HG03442 (cell line): ENCODE results near the gene MRPS35.

Experiments used
- ATAC-seq: cut with Tn5 transposase; IDR thresholded peaks from one replicate; pipeline ENCODE4 v1.9.1; 2021; ENCODE audit warnings: mild to moderate bottlenecking, moderate library complexity; ENCODE audit not compliant: unreplicated experiment

Gene MRPS35

DNA sequence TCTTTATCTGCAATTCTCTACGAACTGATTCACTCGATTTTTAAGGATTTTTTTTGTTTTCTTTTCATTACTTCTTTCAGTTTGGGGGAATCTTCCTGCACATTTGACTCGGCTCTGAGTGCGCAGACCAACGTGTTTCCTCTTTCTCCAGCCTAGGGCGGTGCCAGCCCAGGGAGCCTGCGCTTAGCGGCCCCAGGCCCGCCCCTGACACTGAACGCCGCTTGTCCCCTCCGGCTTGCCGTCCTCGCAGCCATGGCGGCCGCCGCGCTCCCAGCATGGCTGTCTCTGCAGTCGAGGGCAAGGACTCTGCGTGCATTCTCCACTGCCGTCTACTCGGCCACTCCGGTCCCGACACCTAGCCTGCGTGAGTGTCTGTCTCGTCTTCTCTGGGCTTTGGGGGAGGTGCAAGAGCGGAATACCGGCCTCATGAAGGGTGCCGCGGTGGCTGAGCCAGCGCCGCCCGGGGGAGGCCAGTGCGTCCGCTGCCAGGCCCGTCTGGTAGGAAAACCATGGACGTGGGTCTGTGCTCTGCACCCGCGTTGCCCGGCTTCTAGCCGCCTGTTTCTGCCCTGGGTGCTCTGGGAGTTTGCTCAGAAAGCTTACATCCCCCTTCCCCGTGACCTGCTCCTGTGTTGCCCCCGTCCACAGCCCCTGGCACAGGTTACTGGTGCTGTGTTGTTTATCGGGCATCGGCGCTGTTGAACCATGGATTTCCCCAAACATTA, at the start of gene MRPS35:
TSS of gene MRPS35 (plus strand) at position 241 of the 725 bp plus-strand sequence. CDS start at position 253, 12 bp downstream.
- peak; percentile 95 for ATAC-seq

DNA sequence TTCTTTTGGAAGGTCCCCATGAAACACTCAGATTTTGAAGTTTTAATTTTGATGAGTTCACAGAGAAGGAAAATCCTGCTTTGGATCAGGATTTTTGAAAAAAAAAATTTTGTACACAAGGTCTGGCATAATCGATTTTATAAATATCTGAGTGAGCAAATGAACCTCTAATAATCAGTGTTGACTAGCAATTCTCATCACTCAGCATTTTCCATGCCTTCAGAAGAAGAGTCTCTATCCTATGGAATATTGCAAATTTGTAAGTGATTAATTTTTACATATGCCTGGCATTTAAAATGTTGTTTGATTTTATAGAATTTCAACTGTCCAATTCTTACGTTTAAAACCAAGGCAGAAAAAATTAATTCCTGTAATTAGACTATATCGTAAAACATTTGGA, 44.9 kb upstream of the MRPS35 start:
- ATAC-seq = no peak

- no peak for ATAC-seq
Measured at GRCh38 chr12:27666510-27666909, 44.1 kb upstream of the MRPS35 start.

GRCh38 chr12:27667540-27667939, 43.1 kb upstream of the MRPS35 start:
- ATAC-seq = no peak

GRCh38 chr12:27672051-27672450, 38.6 kb upstream of the MRPS35 start:
- ATAC-seq = no peak

DNA sequence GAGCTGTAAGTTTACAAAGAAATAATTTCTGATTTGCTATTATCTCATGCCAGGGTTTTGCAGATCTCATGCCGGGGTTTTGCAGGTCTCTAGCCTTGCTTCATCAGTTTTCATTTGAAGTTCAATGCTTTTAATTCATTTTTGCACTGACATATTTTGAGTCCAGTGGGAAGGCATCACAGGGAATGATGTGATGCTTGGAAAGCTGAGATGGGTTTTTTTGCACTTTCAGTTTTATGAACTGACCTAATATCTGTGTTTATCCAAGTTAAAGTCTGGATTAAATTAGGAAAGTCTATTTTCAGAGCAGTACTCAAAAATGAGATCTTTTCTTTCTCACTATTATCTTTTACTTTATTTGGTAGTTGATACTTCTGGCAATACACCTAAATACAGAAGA, 38.0 kb upstream of the MRPS35 start:
- no peak for ATAC-seq

DNA sequence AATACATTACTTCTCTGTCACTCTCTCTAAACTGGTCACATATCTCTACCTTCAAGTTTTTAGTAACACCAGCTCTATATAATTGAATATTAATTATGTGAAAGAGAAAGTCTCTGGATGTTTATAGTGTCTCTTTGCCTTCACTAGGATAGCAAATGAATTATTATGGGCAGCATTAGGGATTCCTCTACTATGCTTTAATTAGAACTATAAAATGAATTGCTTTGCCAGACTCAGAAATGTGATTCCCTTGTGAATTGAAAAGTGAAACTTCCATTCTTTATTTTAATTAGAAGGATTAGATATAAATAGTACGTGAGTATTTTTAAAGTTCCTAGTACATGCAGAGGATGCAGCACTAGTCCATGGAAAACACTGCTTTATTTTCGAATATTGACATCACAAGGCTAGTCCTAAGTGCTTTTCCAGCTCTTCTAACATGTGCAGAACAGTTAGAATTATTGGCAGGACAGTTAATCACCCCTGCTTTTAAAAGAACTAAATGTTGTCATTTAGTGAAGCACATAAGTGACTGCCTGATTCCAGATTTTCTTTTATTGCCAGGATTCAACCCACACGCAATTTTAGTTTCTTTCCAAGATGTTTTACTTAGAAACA, 37.4 kb upstream of the MRPS35 start:
- no peak for ATAC-seq

GRCh38 chr12:27674989-27675388, 35.6 kb upstream of the MRPS35 start:
- no peak for ATAC-seq

GRCh38 chr12:27680619-27681018, 30.0 kb upstream of the MRPS35 start:
- ATAC-seq = no peak

DNA sequence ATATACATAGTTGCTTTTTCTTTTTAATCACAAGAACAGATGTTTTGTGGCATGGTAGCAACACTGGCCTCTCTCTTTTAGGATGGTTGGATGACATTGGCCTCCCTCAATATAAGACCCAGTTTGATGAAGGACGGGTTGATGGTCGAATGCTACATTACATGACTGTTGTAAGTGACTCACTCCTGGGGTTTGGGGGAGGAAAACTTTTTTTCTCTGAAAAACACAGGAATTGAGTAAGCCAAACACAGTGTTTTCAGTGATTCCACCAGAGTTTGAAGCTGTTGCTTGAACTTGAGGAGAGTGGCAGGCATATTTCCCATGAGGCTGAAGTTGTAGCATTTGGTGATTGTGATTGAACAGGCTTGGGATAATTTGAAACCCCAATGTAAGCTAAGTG, 28.1 kb upstream of the MRPS35 start:
- ATAC-seq = no peak

DNA sequence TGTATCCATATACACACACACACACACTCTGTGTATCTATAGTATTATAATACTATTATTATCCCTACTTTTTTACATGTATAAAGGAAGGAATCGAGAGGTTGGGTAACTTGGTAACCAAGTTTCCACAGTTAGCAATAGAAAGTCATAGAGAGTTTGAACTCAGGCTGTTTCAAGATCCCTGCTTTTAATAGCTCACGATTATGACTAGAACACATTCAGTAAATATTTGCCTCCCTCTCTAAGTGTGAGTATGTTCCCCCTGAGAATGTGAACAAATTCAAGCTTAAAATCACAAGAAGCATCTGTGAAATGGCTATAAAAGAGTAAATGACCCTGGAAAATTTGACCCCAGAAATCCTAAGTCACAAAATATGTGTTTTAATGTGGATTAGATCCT, 25.4 kb upstream of the MRPS35 start:
- no peak for ATAC-seq

DNA sequence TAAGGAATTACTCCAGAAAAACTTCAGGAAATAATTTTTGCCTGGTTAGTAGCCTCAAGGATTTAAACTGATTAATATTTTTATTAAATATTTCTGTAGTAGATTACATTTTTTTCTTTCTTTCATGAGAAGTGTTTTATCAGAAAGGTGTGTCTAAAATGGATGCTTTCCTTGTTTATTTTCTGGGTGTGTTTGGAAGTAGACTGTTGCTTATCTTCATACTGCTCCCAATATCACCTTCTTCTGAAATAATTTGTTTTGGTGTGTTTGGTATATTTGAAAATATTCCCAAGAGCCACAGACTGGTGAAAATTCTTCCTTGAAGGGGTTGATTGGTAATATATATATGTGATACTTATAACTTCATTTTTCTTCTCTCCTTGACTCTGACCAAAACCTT, 24.5 kb upstream of the MRPS35 start:
- ATAC-seq = no peak

DNA sequence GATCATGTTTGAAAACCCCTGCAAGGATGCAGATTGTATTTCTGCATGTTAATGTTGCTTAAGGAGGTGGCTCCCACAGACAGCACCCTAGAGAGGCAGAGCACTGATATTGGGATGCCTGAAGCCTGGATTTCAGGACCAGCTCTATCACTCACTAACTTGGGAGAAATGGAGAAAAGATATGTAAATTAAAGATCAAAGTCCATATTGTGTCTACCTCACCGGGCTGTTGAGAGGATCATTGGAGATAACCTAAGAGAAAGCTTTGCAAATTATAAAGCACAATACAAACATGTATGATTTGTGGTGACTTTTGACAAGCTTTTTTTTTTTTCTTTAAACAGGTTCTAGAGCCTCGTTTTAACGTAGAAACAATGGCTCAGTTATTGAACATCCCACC, 22.0 kb upstream of the MRPS35 start:
- ATAC-seq = no peak

DNA sequence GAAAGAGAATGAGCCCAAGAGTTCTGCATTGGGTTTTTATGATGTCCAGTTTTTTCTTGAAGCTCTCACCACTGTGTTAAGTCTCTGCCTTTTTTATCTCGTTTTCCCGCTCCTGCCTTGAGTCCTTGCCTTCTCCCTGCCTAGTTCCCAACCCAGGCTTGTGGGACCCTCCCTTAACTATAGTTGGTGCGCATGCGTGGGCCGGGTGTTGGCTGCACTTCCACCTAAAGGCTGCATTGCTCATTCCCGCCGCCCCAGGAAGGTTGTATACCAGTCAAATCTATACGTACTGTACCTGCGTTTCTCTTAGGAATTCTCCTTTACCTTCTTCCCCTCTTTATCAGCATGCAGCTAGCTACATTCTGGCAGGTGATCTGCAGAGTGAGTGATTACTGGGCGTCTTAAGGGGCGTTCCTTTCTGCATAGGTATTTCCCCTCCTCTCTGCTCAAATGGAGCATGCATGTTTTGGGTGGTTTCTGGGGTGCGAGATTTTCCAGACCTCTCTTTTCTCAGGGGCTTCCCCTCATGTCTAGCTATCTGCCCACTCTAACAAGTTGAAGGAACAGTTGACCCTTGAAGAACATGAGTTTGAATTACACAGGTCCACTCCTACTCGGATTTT, 21.0 kb upstream of the MRPS35 start:
- ATAC-seq = no peak

DNA sequence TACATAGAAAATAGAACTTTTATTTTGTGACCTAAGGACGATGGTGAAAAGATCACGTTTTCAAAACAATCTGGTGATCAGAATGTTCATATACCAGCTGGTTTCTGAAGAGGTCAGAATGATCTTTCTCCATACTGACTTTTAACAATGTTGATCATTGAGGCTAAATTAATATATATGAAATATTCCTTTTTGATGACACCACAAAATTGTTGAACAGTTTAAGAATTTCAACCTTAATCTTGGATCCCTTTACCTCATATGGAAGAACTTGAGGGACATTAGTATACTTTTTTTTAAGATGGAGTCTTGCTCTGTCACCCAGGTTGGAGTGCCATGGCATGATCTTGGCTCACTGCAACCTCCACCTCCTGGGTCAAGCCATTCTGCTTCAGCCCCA, 17.2 kb upstream of the MRPS35 start:
- ATAC-seq = no peak

GRCh38 chr12:27695556-27696292, 14.9 kb upstream of the MRPS35 start:
- ATAC-seq = no peak

- ATAC-seq = no peak
Measured at GRCh38 chr12:27696293-27696652, 14.4 kb upstream of the MRPS35 start, which contains the start of gene REP15. Gene REP15 (plus strand): TSS chr12:27696447. CDS start chr12:27696563, 116 bp downstream.

- ATAC-seq = no peak
Measured at GRCh38 chr12:27696864-27697564, 13.6 kb upstream of the MRPS35 start.

- ATAC-seq = peak; percentile 90
Measured at GRCh38 chr12:27703720-27704452, 6.7 kb upstream of the MRPS35 start.

DNA sequence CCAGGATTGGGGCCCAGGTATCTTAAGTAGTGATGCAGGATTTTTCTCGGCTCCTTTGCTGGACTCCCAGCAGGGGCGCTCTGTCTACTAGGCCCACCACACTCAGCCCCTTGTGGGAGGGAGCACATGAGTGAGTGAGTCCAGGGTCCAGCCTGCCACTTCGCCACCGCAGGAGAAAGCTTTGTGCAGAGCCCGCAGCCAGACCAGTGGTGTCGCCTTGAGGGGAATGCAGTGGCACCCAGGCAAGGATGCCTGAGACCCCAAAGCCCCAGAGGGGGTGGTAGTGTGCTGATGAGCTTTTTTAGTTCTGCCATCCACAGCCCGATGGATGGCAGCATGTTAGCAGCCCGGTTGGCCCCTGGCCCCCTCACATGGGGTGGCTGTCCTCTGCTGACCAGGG, 5.4 kb upstream of the MRPS35 start:
- ATAC-seq = no peak
